Uterus (tissue), 4 donors: ENCODE results near the gene FKBP10. TPM values are rescaled to one million over a fixed set of nuclear protein-coding genes. Genes with fewer than 3 reads are reported as not detected.

Source experiments
- DNase-seq, 2 donors: peaks; one replicate each; pipeline ENCODE4 v3.0.0-alpha.2; 2019 to 2020
- H3K27ac ChIP-seq, 2 donors: fragments of 200-600 bp; sonication (generic); 1 replicate in 1 of 2; 2 replicates in 1 of 2; pipeline ENCODE4 v1.5.1; 2016 to 2018
- H3K27me3 ChIP-seq, 2 donors: fragments of 200-600 bp; sonication (generic); one replicate each; pipeline ENCODE4 v1.5.1; 2018 to 2019; ENCODE audit warnings: control low read depth in 1 of 2
- H3K36me3 ChIP-seq, 2 donors: fragments of 200-600 bp; sonication (generic); one replicate each; pipeline ENCODE4 v1.5.1; 2019; ENCODE audit warnings: control low read depth in 1 of 2
- H3K4me1 ChIP-seq, 2 donors: fragments of 200-600 bp; sonication (generic); one replicate each; pipeline ENCODE4 v1.5.1; 2018 to 2019; ENCODE audit warnings: control low read depth in 1 of 2
- H3K4me3 ChIP-seq, 2 donors: fragments of 200-600 bp; sonication (generic); 1 replicate in 1 of 2; 2 replicates in 1 of 2; pipeline ENCODE4 v1.5.1; 2018 to 2019; ENCODE audit warnings: mild to moderate bottlenecking in 1 of 2
- H3K9me3 ChIP-seq, 2 donors: fragments of 200-600 bp; sonication (generic); one replicate each; pipeline ENCODE4 v1.5.1; 2019; ENCODE audit warnings: control low read depth in 1 of 2
- POLR2A ChIP-seq, 2 donors: fragments of 450-650 bp; IDR thresholded peaks; one replicate each; pipeline ENCODE4 v1.6.1; 2016; ENCODE audit warnings: antibody characterized with exemption in 2 of 2, mild to moderate bottlenecking in 1 of 2, moderate library complexity in 1 of 2
- intact Hi-C: fragments of 100-400 bp; cut with DNase I; formaldehyde crosslinking; loops from one replicate; pipeline ENCODE4 v1.15.1; 2023; ENCODE audit warnings: low total_unique reads
- total RNA-seq, 4 donors: library from RNA; depleted of rRNA in 3 of 4; stranded (reverse); fragments of >200 nt in 3 of 4; gene quantifications; one replicate each; pipeline versions ENCODE4 v1.1.0 to v1.2.4, GENCODE V29; 2014 to 2023
- TF ChIP-seq, protein P1 (sequence below), 4 experiments: fragments of 200-600 bp in 2 of 4; fragments of 450-650 bp in 2 of 4; sonication (generic) in 2 of 4; IDR thresholded peaks; one replicate each; pipeline ENCODE4 v1.5.1; 2016 to 2019; ENCODE audit warnings: antibody characterized with exemption in 4 of 4, mild to moderate bottlenecking in 2 of 4, moderate library complexity in 1 of 4
- donor health status: DM: yes; HTN: yes; CAD: no.

FKBP10 gene
- total RNA-seq, 4 donors from 2014 or later = 22.9 to 226 (median 89.5) TPM

DNA sequence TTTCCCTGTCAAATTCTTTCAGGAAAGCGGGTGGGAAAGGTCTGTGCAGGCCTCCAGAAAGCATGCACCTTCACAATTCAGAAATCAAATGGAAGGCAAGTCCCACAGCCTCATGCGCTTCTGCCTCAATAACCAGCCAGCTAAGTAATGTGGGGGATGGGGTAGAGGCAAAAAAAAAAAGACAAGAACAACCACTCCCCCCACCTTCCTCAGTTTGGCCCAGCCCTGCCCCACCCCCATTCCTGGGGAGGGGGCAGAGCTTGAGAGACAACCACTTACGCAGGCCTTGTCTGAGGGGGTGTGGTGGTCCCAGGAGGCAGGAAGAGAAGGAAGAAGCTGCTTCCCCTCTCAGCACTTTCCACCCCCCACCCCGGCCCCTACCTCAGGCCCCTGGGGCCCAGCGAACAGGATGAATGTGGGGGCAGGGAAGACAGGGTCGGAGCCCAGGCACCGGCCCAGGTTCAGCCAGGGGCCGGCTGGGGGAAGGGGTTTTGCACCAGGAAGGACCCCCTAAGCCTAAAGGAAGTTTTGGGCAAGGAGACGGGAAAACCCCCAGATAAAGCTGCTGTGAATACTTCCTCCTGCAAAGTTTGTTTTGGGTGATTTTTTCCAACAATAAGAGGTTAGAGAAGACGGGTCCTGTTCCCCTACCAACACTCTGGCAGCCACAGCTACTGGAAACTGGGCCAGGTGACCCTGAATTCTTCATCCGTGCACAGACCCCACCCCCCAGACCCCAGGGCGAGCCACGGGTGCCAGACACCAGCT is 27.5 kb upstream of the FKBP10 start:
- Histone ChIP-seq H3K36me3 (no peaks in the 10 kb centered on the region), H3K4me1 (peaks cover 0 to 11% of the 10 kb centered on the region in 2 donors), H3K4me3 (peak overlapping the region; percentile 54 to 68), H3K27me3 (no peaks in the 10 kb centered on the region), H3K9me3 (no peaks in the 10 kb centered on the region), H3K27ac (peak overlapping the region; percentile 79 to 88)
- intact Hi-C loops = no loop called here
- no peak for DNase-seq
- TF ChIP-seq POLR2A (IDR thresholded peaks at IDR 0.05) = no peak
- TF ChIP-seq, protein P1, sequence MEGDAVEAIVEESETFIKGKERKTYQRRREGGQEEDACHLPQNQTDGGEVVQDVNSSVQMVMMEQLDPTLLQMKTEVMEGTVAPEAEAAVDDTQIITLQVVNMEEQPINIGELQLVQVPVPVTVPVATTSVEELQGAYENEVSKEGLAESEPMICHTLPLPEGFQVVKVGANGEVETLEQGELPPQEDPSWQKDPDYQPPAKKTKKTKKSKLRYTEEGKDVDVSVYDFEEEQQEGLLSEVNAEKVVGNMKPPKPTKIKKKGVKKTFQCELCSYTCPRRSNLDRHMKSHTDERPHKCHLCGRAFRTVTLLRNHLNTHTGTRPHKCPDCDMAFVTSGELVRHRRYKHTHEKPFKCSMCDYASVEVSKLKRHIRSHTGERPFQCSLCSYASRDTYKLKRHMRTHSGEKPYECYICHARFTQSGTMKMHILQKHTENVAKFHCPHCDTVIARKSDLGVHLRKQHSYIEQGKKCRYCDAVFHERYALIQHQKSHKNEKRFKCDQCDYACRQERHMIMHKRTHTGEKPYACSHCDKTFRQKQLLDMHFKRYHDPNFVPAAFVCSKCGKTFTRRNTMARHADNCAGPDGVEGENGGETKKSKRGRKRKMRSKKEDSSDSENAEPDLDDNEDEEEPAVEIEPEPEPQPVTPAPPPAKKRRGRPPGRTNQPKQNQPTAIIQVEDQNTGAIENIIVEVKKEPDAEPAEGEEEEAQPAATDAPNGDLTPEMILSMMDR (IDR thresholded peaks at IDR 0.05) = no peak

DNA sequence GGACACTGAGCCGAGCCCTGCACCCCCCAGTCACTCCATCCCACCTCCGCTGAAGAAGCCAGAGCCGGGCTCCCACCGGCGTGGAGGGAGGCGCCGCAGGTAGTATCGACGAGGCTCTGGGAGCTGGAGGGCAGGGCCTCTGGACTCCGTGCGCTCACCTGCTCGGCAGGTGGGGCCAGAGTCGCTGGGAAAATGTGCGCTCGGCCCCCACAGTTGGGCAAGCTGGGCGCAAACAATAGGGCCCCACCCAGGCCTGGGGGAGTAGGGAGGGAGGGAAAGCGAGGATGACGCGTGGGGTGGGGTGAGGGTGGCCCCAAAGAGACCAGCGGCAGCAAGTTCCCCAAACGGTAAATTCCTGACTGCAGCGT is 27.0 kb upstream of the FKBP10 start:
- Histone ChIP-seq H3K4me1 (peaks cover 0 to 11% of the 10 kb centered on the region in 2 donors), H3K27ac (peak overlapping the region; percentile 79 to 88), H3K9me3 (no peaks in the 10 kb centered on the region), H3K27me3 (no peaks in the 10 kb centered on the region), H3K36me3 (no peaks in the 10 kb centered on the region), H3K4me3 (peak overlapping the region; percentile 54 to 68)
- DNase-seq = peak; percentile 49 to 55
- intact Hi-C loops = no loop called here
- TF ChIP-seq POLR2A (IDR thresholded peaks at IDR 0.05) = no peak
- TF ChIP-seq, protein P1 (IDR thresholded peaks at IDR 0.05) = no peak

DNA sequence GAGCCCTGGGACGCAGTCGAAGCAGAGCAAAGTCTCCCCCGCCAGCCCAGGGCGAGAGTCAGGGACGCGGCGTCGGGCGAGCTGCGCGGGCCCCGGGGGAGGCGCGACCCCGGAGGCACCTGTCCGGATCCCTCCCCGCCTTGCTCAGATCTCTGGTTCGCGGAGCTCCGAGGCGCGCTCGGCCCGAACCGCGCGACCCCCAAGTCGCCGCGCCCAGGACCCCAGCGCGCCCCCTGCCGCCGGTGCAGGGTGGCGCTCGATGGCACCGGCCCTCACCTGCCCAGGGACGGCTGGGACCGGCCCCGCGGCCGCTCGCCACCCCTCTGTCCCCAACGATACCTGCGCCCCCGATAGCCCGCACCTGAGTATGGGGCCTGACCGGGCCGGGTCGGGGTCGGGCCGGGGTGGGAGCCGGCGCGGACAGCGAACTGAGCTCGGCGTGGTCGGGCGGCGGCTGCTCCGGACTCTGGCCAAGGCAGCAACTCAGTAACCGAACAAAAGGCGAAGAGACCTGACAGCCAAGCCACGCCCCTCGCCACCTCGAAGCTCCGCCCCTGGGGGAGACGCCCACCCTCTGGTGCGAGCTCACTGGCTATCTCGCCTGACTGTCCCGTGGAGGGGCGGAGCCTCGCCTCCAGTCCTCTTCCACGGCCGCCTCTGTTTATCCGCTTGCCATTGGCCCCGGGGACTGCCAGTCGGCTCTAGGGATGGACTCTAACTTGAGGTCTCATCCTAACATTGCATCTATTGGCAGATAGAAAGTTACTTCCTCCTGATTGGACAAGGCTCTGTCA is 26.4 kb upstream of the FKBP10 start, which contains the start of gene JUP:
Gene JUP (minus strand): TSS at position 485 of the 794 bp plus-strand sequence. CDS start 14,857 bp downstream, outside the sequence.
- TF ChIP-seq, protein P1 (IDR thresholded peaks at IDR 0.05) = peak; percentile 5 to 62 (median 58)
- TF ChIP-seq POLR2A (IDR thresholded peaks at IDR 0.05) = peak; percentile 96 to 98
- H3K4me1 ChIP-seq = peaks cover 0 to 11% of the 10 kb centered on the region in 2 donors
- peak; percentile 100 for DNase-seq
- peak within 1 kb of the TSS; percentile 54 to 68 for H3K4me3 ChIP-seq
- peak within 1 kb of the TSS; percentile 79 to 88 for H3K27ac ChIP-seq
- H3K36me3 ChIP-seq = no peaks in the 10 kb centered on the region
- no peaks in the 10 kb centered on the region for H3K9me3 ChIP-seq
- no peaks in the 10 kb centered on the region for H3K27me3 ChIP-seq
- intact Hi-C loops = no loop called here

DNA sequence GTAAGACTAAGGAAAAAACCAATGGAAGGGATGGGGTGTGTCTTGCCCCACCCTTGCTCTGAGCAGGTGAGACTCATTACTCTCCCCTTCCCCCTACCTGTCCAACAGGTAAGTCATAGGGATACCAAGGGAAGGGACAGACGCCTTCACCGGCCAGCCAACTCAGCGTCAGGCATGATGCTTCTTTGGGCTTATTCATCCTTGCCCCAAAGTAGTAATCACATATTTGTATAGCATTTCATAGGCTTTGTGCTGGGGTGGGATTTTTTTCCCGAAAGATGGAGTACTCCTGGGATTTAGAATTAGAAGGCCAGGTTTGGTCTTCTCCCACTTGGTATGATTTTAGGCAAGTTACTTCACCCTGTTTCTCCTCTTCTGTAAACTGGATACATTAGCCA is 25.8 kb upstream of the FKBP10 start:
- H3K4me3 ChIP-seq = no peak overlapping the region
- peak overlapping the region; percentile 62 to 69 for H3K27ac ChIP-seq
- peaks cover 0 to 11% of the 10 kb centered on the region in 2 donors for H3K4me1 ChIP-seq
- no peaks in the 10 kb centered on the region for H3K27me3 ChIP-seq
- no peak for TF ChIP-seq POLR2A (IDR thresholded peaks at IDR 0.05)
- TF ChIP-seq, protein P1 (IDR thresholded peaks at IDR 0.05) = no peak
- intact Hi-C loops = no loop called here
- DNase-seq = no peak
- H3K36me3 ChIP-seq = no peaks in the 10 kb centered on the region
- H3K9me3 ChIP-seq = no peaks in the 10 kb centered on the region
